Sigmoid colon (tissue), 4 donors: Measurements from ENCODE around the gene SH2D6.

Source experiments
- CTCF ChIP-seq, 4 experiments: fragments of 450-650 bp in 3 of 4; fragments of 200-600 bp in 1 of 4; IDR thresholded peaks; one replicate each; pipeline ENCODE4 v1.5.1; 2016 to 2019; ENCODE audit warnings: antibody characterized with exemption in 4 of 4, mild to moderate bottlenecking in 3 of 4, moderate library complexity in 2 of 4
- EP300 ChIP-seq, 4 donors: sonication (generic); formaldehyde crosslinking; IDR thresholded peaks; one replicate each; pipeline ENCODE4 v1.6.1; 2017; ENCODE audit warnings: antibody characterized with exemption in 4 of 4
- POLR2A ChIP-seq, 2 donors: fragments of 450-650 bp; IDR thresholded peaks; one replicate each; pipeline ENCODE4 v1.6.1; 2016; ENCODE audit warnings: antibody characterized with exemption in 2 of 2, mild to moderate bottlenecking in 2 of 2, moderate library complexity in 2 of 2
- POLR2AphosphoS5 ChIP-seq, 4 donors: sonication (generic); formaldehyde crosslinking; IDR thresholded peaks; one replicate each; pipeline ENCODE4 v1.6.1; 2017; ENCODE audit warnings: antibody characterized with exemption in 4 of 4

GRCh38 chr2:85425588-85425987, 7.1 kb downstream of the SH2D6 start:
- TF ChIP-seq EP300 (IDR thresholded peaks at IDR 0.05) (no peak), POLR2AphosphoS5 (IDR thresholded peaks at IDR 0.05) (no peak), CTCF (IDR thresholded peaks at IDR 0.05) (no peak), POLR2A (IDR thresholded peaks at IDR 0.05) (no peak)
